ENCODE data around the gene MICAL2. TPM values are rescaled to one million over a fixed set of nuclear protein-coding genes. Genes with fewer than 3 reads are reported as not detected.

Gene MICAL2
- total RNA-seq, 1 experiment from 2014 or later, result 62.9 TPM

DNA sequence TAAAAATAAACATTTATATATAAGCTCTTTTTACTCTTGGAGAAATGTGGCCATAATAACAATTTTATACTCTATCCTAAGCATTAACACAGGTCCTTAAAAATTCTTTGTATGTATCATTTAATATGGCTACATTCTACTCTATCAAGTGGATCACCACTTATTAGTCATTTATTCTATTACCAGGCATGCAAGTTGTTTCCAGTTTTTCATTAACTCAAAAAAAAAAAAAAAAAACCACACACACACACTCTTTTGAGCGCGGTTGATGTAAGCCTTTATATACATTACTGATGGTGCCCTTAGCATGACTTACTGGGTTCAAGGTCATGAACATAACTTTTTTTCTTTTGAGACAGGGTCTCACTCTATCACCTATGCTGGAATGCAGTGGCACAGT, 47.1 kb upstream of the MICAL2 start:
- Histone ChIP-seq H3K79me2 (ENCODE audit: low read length) (no peaks in the 10 kb centered on the region), H2AFZ (ENCODE audit: low read length) (no peak overlapping the region), H3K9me2 (replicated peaks; ENCODE audit: low read length) (no peaks in the 10 kb centered on the region), H3K4me1 (ENCODE audit: insufficient read depth, low read length) (peaks cover 40% of the 10 kb centered on the region), H4K20me1 (ENCODE audit: low read length) (no peaks in the 10 kb centered on the region), H3K9ac (ENCODE audit: low read length) (no peak overlapping the region), H3K4me3 (ENCODE audit: low read length) (no peak overlapping the region), H3K36me3 (ENCODE audit: low read depth, low read length) (no peaks in the 10 kb centered on the region), H3K4me2 (ENCODE audit: low read length) (no peak overlapping the region), H3K27me3 (ENCODE audit: low read length) (no peaks in the 10 kb centered on the region), H3K9me3 (ENCODE audit: low read length) (no peaks in the 10 kb centered on the region), H3K27ac (ENCODE audit: low read length) (no peak overlapping the region), H3F3A (ENCODE audit: low read length, unreplicated experiment) (peaks cover 4% of the 10 kb centered on the region)
- BruUV-seq (replicated peaks), result no TSS peak
- no peak for DNase-seq
- POLR2A ChIA-PET (ENCODE audit: unreplicated experiment), result interaction anchor here (0.6 kb wide), 1 partner anchor 14 kb away, joined by 3 read pairs; no protein-coding TSS in a partner anchor
- no peak for ATAC-seq
- no peak for TF ChIP-seq EZH2phosphoT487 (IDR thresholded peaks at IDR 0.05; ENCODE audit: borderline replicate concordance, low read length)
- TF ChIP-seq, protein P1, sequence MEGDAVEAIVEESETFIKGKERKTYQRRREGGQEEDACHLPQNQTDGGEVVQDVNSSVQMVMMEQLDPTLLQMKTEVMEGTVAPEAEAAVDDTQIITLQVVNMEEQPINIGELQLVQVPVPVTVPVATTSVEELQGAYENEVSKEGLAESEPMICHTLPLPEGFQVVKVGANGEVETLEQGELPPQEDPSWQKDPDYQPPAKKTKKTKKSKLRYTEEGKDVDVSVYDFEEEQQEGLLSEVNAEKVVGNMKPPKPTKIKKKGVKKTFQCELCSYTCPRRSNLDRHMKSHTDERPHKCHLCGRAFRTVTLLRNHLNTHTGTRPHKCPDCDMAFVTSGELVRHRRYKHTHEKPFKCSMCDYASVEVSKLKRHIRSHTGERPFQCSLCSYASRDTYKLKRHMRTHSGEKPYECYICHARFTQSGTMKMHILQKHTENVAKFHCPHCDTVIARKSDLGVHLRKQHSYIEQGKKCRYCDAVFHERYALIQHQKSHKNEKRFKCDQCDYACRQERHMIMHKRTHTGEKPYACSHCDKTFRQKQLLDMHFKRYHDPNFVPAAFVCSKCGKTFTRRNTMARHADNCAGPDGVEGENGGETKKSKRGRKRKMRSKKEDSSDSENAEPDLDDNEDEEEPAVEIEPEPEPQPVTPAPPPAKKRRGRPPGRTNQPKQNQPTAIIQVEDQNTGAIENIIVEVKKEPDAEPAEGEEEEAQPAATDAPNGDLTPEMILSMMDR (conservative IDR thresholded peaks at IDR 0.05; ENCODE audit: low read depth, low read length), result no peak
- TF ChIP-seq EZH2 (IDR thresholded peaks at IDR 0.05; ENCODE audit: low read length, unreplicated experiment), result no peak
- CTCF ChIA-PET, result no interaction called here
- intact Hi-C loops (cut with micrococcal nuclease), result no loop called here

- Histone ChIP-seq H3K79me2 (ENCODE audit: low read length) (no peaks in the 10 kb centered on the region), H3K27me3 (ENCODE audit: low read length) (no peaks in the 10 kb centered on the region), H3F3A (ENCODE audit: low read length, unreplicated experiment) (peaks cover 4% of the 10 kb centered on the region), H4K20me1 (ENCODE audit: low read length) (no peaks in the 10 kb centered on the region), H3K9me2 (replicated peaks; ENCODE audit: low read length) (no peaks in the 10 kb centered on the region), H3K9me3 (ENCODE audit: low read length) (no peaks in the 10 kb centered on the region), H3K9ac (ENCODE audit: low read length) (no peak overlapping the region), H3K27ac (ENCODE audit: low read length) (peak overlapping the region; percentile 30), H3K4me2 (ENCODE audit: low read length) (peak overlapping the region; percentile 17; the same call in 1 of the 2 replicates), H3K36me3 (ENCODE audit: low read depth, low read length) (no peaks in the 10 kb centered on the region), H2AFZ (ENCODE audit: low read length) (no peak overlapping the region), H3K4me1 (ENCODE audit: insufficient read depth, low read length) (peaks cover 40% of the 10 kb centered on the region), H3K4me3 (ENCODE audit: low read length) (no peak overlapping the region)
- BruUV-seq (replicated peaks), result no TSS peak
- TF ChIP-seq, protein P1 (conservative IDR thresholded peaks at IDR 0.05; ENCODE audit: low read depth, low read length), result no peak
- TF ChIP-seq EZH2phosphoT487 (IDR thresholded peaks at IDR 0.05; ENCODE audit: borderline replicate concordance, low read length) (no peak), EZH2 (IDR thresholded peaks at IDR 0.05; ENCODE audit: low read length, unreplicated experiment) (no peak)
- intact Hi-C loops (cut with micrococcal nuclease), result no loop called here
- ChIA-PET POLR2A (ENCODE audit: unreplicated experiment) (no interaction called here), CTCF (no interaction called here)
- peak; percentile 45 for DNase-seq
- ATAC-seq, result no peak
Observed at GRCh38 chr11:12064136-12064953, 46.0 kb upstream of the MICAL2 start.

- Histone ChIP-seq H3F3A (ENCODE audit: low read length, unreplicated experiment) (peaks cover 4% of the 10 kb centered on the region), H3K4me3 (ENCODE audit: low read length) (no peak overlapping the region), H3K79me2 (ENCODE audit: low read length) (no peaks in the 10 kb centered on the region), H3K9me2 (replicated peaks; ENCODE audit: low read length) (no peaks in the 10 kb centered on the region), H2AFZ (ENCODE audit: low read length) (no peak overlapping the region), H4K20me1 (ENCODE audit: low read length) (no peaks in the 10 kb centered on the region), H3K4me2 (ENCODE audit: low read length) (no peak overlapping the region), H3K9ac (ENCODE audit: low read length) (no peak overlapping the region), H3K27ac (ENCODE audit: low read length) (no peak overlapping the region), H3K9me3 (ENCODE audit: low read length) (no peaks in the 10 kb centered on the region), H3K4me1 (ENCODE audit: insufficient read depth, low read length) (peaks cover 40% of the 10 kb centered on the region), H3K27me3 (ENCODE audit: low read length) (no peaks in the 10 kb centered on the region), H3K36me3 (ENCODE audit: low read depth, low read length) (no peaks in the 10 kb centered on the region)
- DNase-seq (no peak), ATAC-seq (no peak)
- POLR2A ChIA-PET (ENCODE audit: unreplicated experiment), result no interaction called here
- no TSS peak for BruUV-seq (replicated peaks)
- intact Hi-C loops (cut with micrococcal nuclease), result no loop called here
- CTCF ChIA-PET, result no interaction called here
- TF ChIP-seq, protein P1 (conservative IDR thresholded peaks at IDR 0.05; ENCODE audit: low read depth, low read length), result no peak
- TF ChIP-seq EZH2 (IDR thresholded peaks at IDR 0.05; ENCODE audit: low read length, unreplicated experiment), result no peak
- no peak for TF ChIP-seq EZH2phosphoT487 (IDR thresholded peaks at IDR 0.05; ENCODE audit: borderline replicate concordance, low read length)
Observed at GRCh38 chr11:12064954-12065280, 45.5 kb upstream of the MICAL2 start.

Data from PC-3 (cell line).